Calu3 (cell line): ENCODE data around the gene PFN1. TPM values are rescaled to one million over a fixed set of nuclear protein-coding genes. Genes with fewer than 3 reads are reported as not detected.
A peak's percentile ranks its signal among the peaks of the same experiment; 100 is the strongest.

Experiments used
- BruUV-seq: library from RNA; stranded (reverse); fragments of 400-500 nt; replicated peaks from 2 replicates; lab custom pipeline; 2021; lab: Mats Ljungman, UMichigan
- CTCF ChIA-PET: fragments of 300-600 bp; sonication (Branson Sonifier 250); formaldehyde crosslinking; loops from one replicate; lab custom pipeline; 2022; ENCODE audit warnings: antibody characterized with exemption; lab: Charles Lee
- DNase-seq: peaks from one replicate; pipeline ENCODE4 v3.0.0; 2022
- H3K27ac Mint-ChIP-seq: one replicate; pipeline ENCODE4 v1.8.0; 2022; ENCODE audit warnings: mixed read lengths; ENCODE audit not compliant: unreplicated experiment
- H3K27me3 Mint-ChIP-seq: one replicate; pipeline ENCODE4 v1.8.0; 2022; ENCODE audit warnings: mixed read lengths; ENCODE audit not compliant: unreplicated experiment
- H3K36me3 Mint-ChIP-seq: one replicate; pipeline ENCODE4 v1.8.0; 2022; ENCODE audit warnings: mild to moderate bottlenecking, moderate library complexity, mixed read lengths; ENCODE audit not compliant: insufficient read depth, unreplicated experiment
- H3K4me1 Mint-ChIP-seq: one replicate; pipeline ENCODE4 v1.8.0; 2022; ENCODE audit warnings: mild to moderate bottlenecking, low read depth, mixed read lengths; ENCODE audit not compliant: unreplicated experiment
- H3K4me3 Mint-ChIP-seq: one replicate; pipeline ENCODE4 v1.8.0; 2022; ENCODE audit warnings: mild to moderate bottlenecking, low read depth, moderate library complexity, mixed read lengths; ENCODE audit not compliant: unreplicated experiment
- H3K9me3 Mint-ChIP-seq: one replicate; pipeline ENCODE4 v1.8.0; 2022; ENCODE audit warnings: low read depth, mixed read lengths; ENCODE audit not compliant: unreplicated experiment
- intact Hi-C: fragments of 100-400 bp; cut with micrococcal nuclease; formaldehyde crosslinking; loops from one replicate; pipeline ENCODE4 v1.10.0; 2022; ENCODE audit not compliant: unreplicated experiment
- total RNA-seq: library from RNA; stranded (reverse); gene quantifications from 2 replicates; pipeline ENCODE4 v1.2.3, GENCODE V29; 2022
- TF ChIP-seq, protein P1 (sequence below): fragments of 200-600 bp; IDR thresholded peaks from one replicate; pipeline ENCODE4 v1.8.0; 2022; ENCODE audit warnings: antibody characterized with exemption; ENCODE audit not compliant: unreplicated experiment

PFN1 gene
- total RNA-seq, 1 experiment from 2014 or later, result 605 TPM

DNA sequence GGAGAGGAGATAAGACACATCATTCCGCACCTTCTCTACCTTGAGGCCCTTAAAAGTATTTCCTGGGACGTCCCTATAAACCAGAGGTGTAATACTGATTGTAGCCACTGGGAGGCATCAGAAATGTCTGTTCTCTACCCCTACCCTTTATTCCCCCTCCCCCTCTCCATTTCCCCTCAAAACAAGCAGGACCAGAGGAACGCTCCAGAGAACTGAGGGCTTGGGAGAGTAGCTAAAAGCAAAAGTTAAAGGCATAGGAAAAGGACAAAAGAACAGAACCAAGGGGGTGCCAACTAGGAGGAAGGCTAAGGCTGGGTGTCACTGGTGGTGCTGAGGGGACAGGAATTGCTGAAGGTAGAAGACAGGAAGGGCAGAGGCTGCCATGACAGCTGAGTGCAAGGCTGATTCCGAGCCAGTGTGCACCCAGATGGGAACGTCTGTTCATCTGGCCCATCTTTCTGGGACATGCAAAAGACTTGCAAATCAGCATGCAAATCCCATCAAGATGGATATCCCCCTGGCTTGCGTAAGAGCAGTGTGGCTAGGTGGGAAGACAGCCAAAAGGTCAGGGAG lies 32.4 kb upstream of the PFN1 start:
- no peaks in the 10 kb centered on the region for H3K9me3 Mint-ChIP-seq
- intact Hi-C loops, result loop anchor here (10.0 kb wide), 1 partner anchor 66 kb away; no protein-coding TSS in a partner anchor
- H3K4me1 Mint-ChIP-seq, result peaks cover 3% of the 10 kb centered on the region
- peak; percentile 43 for DNase-seq
- CTCF ChIA-PET, result interaction anchor here (0.8 to 1.3 kb wide), 2 partner anchors 14 to 72 kb away, joined by 3 to 4 read pairs; partner anchors contain the start of gene SPAG7
- H3K27ac Mint-ChIP-seq, result no peak overlapping the region
- H3K4me3 Mint-ChIP-seq, result no peak overlapping the region
- TF ChIP-seq, protein P1, sequence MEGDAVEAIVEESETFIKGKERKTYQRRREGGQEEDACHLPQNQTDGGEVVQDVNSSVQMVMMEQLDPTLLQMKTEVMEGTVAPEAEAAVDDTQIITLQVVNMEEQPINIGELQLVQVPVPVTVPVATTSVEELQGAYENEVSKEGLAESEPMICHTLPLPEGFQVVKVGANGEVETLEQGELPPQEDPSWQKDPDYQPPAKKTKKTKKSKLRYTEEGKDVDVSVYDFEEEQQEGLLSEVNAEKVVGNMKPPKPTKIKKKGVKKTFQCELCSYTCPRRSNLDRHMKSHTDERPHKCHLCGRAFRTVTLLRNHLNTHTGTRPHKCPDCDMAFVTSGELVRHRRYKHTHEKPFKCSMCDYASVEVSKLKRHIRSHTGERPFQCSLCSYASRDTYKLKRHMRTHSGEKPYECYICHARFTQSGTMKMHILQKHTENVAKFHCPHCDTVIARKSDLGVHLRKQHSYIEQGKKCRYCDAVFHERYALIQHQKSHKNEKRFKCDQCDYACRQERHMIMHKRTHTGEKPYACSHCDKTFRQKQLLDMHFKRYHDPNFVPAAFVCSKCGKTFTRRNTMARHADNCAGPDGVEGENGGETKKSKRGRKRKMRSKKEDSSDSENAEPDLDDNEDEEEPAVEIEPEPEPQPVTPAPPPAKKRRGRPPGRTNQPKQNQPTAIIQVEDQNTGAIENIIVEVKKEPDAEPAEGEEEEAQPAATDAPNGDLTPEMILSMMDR, result peak; percentile 46
- no peaks in the 10 kb centered on the region for H3K27me3 Mint-ChIP-seq
- BruUV-seq, result no TSS peak
- peaks cover 5% of the 10 kb centered on the region for H3K36me3 Mint-ChIP-seq

DNA sequence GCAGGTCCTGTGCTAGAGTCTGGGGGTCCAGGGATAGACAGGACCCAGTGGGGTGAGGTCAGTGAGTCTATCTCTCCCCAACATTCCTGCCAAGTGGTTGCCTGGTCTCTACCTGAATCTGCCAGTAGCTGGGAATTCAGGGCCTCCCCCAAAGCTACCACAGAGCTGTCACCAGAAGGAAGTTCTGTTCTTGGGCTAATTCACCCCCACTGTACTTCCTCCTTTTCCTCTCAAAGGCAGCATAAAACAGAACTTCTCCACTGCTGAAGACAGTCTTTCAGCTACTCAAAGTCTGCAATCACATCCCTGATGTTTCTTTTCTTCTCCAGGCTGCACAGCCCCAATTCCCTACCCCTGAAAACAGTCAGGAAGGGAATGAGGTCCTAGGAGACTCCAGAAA lies 30.4 kb upstream of the PFN1 start:
- H3K27me3 Mint-ChIP-seq, result no peaks in the 10 kb centered on the region
- no peak overlapping the region for H3K4me3 Mint-ChIP-seq
- peaks cover 14% of the 10 kb centered on the region for H3K36me3 Mint-ChIP-seq
- TF ChIP-seq, protein P1, result no peak
- no peaks in the 10 kb centered on the region for H3K4me1 Mint-ChIP-seq
- DNase-seq, result no peak
- H3K9me3 Mint-ChIP-seq, result no peaks in the 10 kb centered on the region
- BruUV-seq, result no TSS peak
- CTCF ChIA-PET, result no interaction called here
- no peak overlapping the region for H3K27ac Mint-ChIP-seq
- intact Hi-C loops, result no loop called here

DNA sequence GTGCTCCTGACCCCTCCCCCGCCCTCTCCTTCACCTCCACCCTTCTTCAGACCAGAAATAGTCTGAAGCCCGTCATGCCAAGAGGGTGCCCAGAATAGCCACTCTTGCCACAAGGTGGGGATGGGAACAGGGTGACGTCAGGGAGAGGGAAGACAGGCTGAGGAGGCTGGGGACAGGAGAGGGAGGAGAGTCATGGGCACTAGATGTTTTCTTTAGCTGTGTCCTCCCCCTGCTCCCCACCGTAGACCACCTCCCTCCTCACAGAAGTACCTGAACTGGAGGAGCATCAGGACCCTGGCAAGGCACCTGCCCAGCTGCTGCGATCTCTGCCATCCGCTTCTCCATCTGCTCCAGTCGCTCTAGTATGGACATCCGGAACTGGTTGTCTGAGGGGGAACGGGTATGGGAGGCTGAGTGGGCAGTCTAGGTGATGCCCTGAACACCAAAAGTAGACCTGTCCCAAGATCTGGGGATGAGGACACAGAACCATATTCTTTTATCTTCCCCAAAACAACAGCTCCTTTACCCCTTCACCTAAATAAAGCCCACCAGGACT lies 25.9 kb upstream of the PFN1 start:
- H3K4me3 Mint-ChIP-seq, result no peak overlapping the region
- CTCF ChIA-PET, result no interaction called here
- no peak for DNase-seq
- BruUV-seq, result no TSS peak
- no peaks in the 10 kb centered on the region for H3K27me3 Mint-ChIP-seq
- H3K27ac Mint-ChIP-seq, result no peak overlapping the region
- TF ChIP-seq, protein P1, result no peak
- no peaks in the 10 kb centered on the region for H3K9me3 Mint-ChIP-seq
- intact Hi-C loops, result no loop called here
- H3K36me3 Mint-ChIP-seq, result peaks cover 19% of the 10 kb centered on the region
- H3K4me1 Mint-ChIP-seq, result no peaks in the 10 kb centered on the region

DNA sequence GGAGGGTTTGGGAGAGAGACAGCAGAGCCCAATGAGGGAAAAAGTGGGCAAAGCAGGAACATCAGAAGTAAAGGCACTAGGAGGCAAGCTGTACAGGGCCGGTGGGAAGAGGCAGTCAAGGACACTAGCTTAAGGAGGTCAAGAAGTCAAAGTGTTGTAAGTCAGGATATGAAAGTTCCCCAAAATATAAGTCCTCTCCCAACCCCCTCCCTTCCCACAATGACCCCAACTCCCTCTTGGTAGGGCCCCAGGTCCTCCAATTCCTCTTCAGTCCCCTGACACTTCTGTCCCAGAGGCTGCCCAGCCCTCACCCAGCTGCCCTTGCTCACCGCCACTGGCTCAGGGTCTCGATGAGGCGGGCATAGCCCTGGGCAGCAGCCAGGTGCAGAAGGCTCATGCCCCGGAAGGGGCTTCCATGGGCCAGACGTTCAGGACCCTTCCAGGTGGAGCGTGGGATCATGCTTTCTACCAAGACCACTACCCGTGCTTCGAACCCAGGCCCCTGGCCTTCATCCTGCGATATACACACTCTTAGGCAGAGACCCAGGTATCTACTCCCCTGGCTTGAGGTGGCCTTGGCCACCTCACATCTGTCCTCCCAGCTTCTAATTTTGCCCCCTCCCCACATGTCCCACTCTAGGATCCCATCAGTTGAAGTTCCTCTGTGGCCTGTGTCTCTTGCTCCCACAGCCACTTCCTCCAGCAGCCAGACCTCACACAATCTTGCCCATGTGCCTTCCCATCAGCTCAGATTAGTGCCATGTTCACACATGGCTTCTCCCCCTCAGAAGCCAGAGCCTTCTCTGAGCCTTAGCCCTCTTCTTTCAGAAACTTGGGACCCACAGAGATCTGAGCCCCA lies 25.2 kb upstream of the PFN1 start:
- Mint-ChIP-seq H3K27me3 (no peaks in the 10 kb centered on the region), H3K27ac (no peak overlapping the region), H3K36me3 (peaks cover 19% of the 10 kb centered on the region), H3K4me3 (no peak overlapping the region), H3K4me1 (no peaks in the 10 kb centered on the region), H3K9me3 (no peaks in the 10 kb centered on the region)
- DNase-seq, result no peak
- no TSS peak for BruUV-seq
- intact Hi-C loops, result no loop called here
- CTCF ChIA-PET, result no interaction called here
- TF ChIP-seq, protein P1, result no peak
